Thyroid gland (tissue), 4 donors: ENCODE data around the gene KLHL41.

Source experiments
- POLR2A ChIP-seq, 2 donors: fragments of 450-650 bp; IDR thresholded peaks; one replicate each; pipeline ENCODE4 v1.6.1; 2017; ENCODE audit warnings: antibody characterized with exemption in 2 of 2, mild to moderate bottlenecking in 2 of 2, moderate library complexity in 1 of 2
- TF ChIP-seq, protein P1 (sequence below), 6 experiments: fragments of 200-600 bp in 3 of 6; fragments of 450-650 bp in 3 of 6; sonication (generic) in 3 of 6; IDR thresholded peaks; one replicate each; pipeline ENCODE4 v1.5.1; 2016 to 2019; ENCODE audit warnings: antibody characterized with exemption in 6 of 6, mild to moderate bottlenecking in 2 of 6, inconsistent platforms in 1 of 6, moderate library complexity in 1 of 6

- TF ChIP-seq, protein P1, sequence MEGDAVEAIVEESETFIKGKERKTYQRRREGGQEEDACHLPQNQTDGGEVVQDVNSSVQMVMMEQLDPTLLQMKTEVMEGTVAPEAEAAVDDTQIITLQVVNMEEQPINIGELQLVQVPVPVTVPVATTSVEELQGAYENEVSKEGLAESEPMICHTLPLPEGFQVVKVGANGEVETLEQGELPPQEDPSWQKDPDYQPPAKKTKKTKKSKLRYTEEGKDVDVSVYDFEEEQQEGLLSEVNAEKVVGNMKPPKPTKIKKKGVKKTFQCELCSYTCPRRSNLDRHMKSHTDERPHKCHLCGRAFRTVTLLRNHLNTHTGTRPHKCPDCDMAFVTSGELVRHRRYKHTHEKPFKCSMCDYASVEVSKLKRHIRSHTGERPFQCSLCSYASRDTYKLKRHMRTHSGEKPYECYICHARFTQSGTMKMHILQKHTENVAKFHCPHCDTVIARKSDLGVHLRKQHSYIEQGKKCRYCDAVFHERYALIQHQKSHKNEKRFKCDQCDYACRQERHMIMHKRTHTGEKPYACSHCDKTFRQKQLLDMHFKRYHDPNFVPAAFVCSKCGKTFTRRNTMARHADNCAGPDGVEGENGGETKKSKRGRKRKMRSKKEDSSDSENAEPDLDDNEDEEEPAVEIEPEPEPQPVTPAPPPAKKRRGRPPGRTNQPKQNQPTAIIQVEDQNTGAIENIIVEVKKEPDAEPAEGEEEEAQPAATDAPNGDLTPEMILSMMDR (IDR thresholded peaks at IDR 0.05): no peak
- no peak for TF ChIP-seq POLR2A (IDR thresholded peaks at IDR 0.05)
Observed at GRCh38 chr2:169507698-169508097, 1.8 kb upstream of the KLHL41 start.
